ENCODE results near the gene DRGX.

DNA sequence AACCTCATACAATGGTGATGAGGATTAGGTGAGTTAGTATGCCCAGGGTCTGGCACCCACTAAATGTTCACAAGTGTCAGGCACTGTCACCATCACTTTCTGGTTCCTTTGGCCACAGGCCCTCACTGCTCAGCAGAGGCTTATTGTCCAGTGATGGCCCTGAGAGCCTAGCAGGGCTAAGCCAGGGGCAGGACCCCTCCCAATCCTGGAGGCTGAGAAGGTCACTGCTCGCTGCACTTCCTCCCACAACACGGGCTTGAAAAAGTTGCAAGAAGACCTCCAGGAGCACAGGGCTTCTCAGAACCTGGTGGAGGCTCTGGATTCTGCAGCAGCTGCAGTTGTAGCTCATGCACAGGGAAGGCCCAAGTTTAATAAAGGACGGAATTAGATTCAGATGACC is 48.1 kb downstream of the DRGX start:
- TF ChIP-seq, protein P1, sequence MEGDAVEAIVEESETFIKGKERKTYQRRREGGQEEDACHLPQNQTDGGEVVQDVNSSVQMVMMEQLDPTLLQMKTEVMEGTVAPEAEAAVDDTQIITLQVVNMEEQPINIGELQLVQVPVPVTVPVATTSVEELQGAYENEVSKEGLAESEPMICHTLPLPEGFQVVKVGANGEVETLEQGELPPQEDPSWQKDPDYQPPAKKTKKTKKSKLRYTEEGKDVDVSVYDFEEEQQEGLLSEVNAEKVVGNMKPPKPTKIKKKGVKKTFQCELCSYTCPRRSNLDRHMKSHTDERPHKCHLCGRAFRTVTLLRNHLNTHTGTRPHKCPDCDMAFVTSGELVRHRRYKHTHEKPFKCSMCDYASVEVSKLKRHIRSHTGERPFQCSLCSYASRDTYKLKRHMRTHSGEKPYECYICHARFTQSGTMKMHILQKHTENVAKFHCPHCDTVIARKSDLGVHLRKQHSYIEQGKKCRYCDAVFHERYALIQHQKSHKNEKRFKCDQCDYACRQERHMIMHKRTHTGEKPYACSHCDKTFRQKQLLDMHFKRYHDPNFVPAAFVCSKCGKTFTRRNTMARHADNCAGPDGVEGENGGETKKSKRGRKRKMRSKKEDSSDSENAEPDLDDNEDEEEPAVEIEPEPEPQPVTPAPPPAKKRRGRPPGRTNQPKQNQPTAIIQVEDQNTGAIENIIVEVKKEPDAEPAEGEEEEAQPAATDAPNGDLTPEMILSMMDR (IDR thresholded peaks at IDR 0.05) = no peak
- TF ChIP-seq POLR2A (IDR thresholded peaks at IDR 0.05) (no peak), POLR2AphosphoS5 (IDR thresholded peaks at IDR 0.05) (no peak)
